ENCODE data around the gene FGF6. TPM values are rescaled to one million over a fixed set of nuclear protein-coding genes. Genes with fewer than 3 reads are reported as not detected.

The FGF6 gene
- total and polyA plus RNA-seq, 2 experiments from 2014 or later, result not detected

DNA sequence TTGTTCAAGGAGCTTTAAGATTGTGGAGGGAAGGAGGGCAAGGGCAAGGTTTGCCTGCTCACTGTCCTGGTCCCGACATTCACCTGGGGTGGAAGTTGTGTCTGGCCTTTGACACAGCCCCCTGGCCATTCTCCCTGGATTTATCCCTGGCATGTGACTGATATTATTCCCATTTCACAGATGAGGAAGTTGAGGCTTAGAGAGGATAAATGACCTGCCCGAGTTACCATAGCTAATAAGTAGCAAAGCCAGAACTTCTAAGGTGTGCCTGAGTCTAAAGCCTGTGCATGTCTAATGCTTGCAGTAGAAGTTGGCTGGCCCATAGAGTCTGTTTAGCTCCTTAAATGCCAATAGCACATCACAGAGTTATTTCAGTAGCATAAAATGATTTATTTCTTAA lies 720 bp upstream of the FGF6 start:
- H3K36me3 Mint-ChIP-seq (ENCODE audit: low read depth), result no peaks in the 10 kb centered on the region; the same call in 2 of the 3 replicates
- H3K36me3 ChIP-seq (ENCODE audit: insufficient read depth), result no peaks in the 10 kb centered on the region; the same call in 1 of the 2 replicates
- no peaks in the 10 kb centered on the region for H3K27me3 ChIP-seq (ENCODE audit: insufficient read depth)
- H3K4me3 ChIP-seq, result no peak overlapping the region
- no peak for ATAC-seq
- peaks cover 42% of the 10 kb centered on the region for H3K4me1 ChIP-seq (ENCODE audit: insufficient read depth)
- no peaks in the 10 kb centered on the region for H3K79me2 ChIP-seq (replicated peaks; ENCODE audit: insufficient read depth)
- peaks cover 21% of the 10 kb centered on the region for H3K27me3 Mint-ChIP-seq (ENCODE audit: insufficient read depth, low read depth, poor library complexity)
- H3K4me1 Mint-ChIP-seq, result peaks cover 62% of the 10 kb centered on the region
- H4K20me1 ChIP-seq (replicated peaks; ENCODE audit: insufficient read depth), result no peaks in the 10 kb centered on the region
- DNase-seq (ENCODE audit: low spot score), result no peak
- H3K9me3 Mint-ChIP-seq, result peaks cover 3% of the 10 kb centered on the region; the same call in 1 of the 3 replicates
- TF ChIP-seq NANOG (IDR thresholded peaks at IDR 0.05; ENCODE audit: borderline replicate concordance) (no peak), STAT1 (IDR thresholded peaks at IDR 0.05; ENCODE audit: unreplicated experiment) (no peak), POLR2AphosphoS5 (IDR thresholded peaks at IDR 0.05; ENCODE audit: low read depth) (no peak), EZH2 (IDR thresholded peaks at IDR 0.05; ENCODE audit: low read depth, unreplicated experiment) (no peak), EZH2phosphoT487 (IDR thresholded peaks at IDR 0.05; ENCODE audit: unreplicated experiment) (no peak), ZNF114 (CRISPR knock-in tag; IDR thresholded peaks at IDR 0.05) (no peak)
- TF ChIP-seq, protein P1, sequence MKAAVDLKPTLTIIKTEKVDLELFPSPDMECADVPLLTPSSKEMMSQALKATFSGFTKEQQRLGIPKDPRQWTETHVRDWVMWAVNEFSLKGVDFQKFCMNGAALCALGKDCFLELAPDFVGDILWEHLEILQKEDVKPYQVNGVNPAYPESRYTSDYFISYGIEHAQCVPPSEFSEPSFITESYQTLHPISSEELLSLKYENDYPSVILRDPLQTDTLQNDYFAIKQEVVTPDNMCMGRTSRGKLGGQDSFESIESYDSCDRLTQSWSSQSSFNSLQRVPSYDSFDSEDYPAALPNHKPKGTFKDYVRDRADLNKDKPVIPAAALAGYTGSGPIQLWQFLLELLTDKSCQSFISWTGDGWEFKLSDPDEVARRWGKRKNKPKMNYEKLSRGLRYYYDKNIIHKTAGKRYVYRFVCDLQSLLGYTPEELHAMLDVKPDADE (IDR thresholded peaks at IDR 0.05), result no peak
- TF ChIP-seq, protein P2, sequence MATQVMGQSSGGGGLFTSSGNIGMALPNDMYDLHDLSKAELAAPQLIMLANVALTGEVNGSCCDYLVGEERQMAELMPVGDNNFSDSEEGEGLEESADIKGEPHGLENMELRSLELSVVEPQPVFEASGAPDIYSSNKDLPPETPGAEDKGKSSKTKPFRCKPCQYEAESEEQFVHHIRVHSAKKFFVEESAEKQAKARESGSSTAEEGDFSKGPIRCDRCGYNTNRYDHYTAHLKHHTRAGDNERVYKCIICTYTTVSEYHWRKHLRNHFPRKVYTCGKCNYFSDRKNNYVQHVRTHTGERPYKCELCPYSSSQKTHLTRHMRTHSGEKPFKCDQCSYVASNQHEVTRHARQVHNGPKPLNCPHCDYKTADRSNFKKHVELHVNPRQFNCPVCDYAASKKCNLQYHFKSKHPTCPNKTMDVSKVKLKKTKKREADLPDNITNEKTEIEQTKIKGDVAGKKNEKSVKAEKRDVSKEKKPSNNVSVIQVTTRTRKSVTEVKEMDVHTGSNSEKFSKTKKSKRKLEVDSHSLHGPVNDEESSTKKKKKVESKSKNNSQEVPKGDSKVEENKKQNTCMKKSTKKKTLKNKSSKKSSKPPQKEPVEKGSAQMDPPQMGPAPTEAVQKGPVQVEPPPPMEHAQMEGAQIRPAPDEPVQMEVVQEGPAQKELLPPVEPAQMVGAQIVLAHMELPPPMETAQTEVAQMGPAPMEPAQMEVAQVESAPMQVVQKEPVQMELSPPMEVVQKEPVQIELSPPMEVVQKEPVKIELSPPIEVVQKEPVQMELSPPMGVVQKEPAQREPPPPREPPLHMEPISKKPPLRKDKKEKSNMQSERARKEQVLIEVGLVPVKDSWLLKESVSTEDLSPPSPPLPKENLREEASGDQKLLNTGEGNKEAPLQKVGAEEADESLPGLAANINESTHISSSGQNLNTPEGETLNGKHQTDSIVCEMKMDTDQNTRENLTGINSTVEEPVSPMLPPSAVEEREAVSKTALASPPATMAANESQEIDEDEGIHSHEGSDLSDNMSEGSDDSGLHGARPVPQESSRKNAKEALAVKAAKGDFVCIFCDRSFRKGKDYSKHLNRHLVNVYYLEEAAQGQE (IDR thresholded peaks at IDR 0.05; ENCODE audit: unreplicated experiment), result no peak
- TF ChIP-seq, protein P3, sequence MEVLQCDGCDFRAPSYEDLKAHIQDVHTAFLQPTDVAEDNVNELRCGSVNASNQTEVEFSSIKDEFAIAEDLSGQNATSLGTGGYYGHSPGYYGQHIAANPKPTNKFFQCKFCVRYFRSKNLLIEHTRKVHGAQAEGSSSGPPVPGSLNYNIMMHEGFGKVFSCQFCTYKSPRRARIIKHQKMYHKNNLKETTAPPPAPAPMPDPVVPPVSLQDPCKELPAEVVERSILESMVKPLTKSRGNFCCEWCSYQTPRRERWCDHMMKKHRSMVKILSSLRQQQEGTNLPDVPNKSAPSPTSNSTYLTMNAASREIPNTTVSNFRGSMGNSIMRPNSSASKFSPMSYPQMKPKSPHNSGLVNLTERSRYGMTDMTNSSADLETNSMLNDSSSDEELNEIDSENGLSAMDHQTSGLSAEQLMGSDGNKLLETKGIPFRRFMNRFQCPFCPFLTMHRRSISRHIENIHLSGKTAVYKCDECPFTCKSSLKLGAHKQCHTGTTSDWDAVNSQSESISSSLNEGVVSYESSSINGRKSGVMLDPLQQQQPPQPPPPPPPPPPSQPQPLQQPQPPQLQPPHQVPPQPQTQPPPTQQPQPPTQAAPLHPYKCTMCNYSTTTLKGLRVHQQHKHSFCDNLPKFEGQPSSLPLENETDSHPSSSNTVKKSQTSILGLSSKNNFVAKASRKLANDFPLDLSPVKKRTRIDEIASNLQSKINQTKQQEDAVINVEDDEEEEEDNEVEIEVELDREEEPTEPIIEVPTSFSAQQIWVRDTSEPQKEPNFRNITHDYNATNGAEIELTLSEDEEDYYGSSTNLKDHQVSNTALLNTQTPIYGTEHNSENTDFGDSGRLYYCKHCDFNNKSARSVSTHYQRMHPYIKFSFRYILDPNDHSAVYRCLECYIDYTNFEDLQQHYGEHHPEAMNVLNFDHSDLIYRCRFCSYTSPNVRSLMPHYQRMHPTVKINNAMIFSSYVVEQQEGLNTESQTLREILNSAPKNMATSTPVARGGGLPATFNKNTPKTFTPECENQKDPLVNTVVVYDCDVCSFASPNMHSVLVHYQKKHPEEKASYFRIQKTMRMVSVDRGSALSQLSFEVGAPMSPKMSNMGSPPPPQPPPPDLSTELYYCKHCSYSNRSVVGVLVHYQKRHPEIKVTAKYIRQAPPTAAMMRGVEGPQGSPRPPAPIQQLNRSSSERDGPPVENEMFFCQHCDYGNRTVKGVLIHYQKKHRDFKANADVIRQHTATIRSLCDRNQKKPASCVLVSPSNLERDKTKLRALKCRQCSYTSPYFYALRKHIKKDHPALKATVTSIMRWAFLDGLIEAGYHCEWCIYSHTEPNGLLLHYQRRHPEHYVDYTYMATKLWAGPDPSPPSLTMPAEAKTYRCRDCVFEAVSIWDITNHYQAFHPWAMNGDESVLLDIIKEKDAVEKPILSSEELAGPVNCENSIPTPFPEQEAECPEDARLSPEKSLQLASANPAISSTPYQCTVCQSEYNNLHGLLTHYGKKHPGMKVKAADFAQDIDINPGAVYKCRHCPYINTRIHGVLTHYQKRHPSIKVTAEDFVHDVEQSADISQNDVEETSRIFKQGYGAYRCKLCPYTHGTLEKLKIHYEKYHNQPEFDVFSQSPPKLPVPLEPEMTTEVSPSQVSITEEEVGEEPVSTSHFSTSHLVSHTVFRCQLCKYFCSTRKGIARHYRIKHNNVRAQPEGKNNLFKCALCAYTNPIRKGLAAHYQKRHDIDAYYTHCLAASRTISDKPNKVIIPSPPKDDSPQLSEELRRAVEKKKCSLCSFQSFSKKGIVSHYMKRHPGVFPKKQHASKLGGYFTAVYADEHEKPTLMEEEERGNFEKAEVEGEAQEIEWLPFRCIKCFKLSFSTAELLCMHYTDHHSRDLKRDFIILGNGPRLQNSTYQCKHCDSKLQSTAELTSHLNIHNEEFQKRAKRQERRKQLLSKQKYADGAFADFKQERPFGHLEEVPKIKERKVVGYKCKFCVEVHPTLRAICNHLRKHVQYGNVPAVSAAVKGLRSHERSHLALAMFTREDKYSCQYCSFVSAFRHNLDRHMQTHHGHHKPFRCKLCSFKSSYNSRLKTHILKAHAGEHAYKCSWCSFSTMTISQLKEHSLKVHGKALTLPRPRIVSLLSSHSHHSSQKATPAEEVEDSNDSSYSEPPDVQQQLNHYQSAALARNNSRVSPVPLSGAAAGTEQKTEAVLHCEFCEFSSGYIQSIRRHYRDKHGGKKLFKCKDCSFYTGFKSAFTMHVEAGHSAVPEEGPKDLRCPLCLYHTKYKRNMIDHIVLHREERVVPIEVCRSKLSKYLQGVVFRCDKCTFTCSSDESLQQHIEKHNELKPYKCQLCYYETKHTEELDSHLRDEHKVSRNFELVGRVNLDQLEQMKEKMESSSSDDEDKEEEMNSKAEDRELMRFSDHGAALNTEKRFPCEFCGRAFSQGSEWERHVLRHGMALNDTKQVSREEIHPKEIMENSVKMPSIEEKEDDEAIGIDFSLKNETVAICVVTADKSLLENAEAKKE (CRISPR knock-in tag; IDR thresholded peaks at IDR 0.05), result no peak
- H3F3A ChIP-seq (replicated peaks; ENCODE audit: low read depth), result peaks cover 9% of the 10 kb centered on the region; the same call in 1 of the 2 replicates
- H3K27ac Mint-ChIP-seq, result no peak overlapping the region
- no peak overlapping the region for H2AFZ ChIP-seq
- no peak overlapping the region for H3K27ac ChIP-seq (ENCODE audit: low read depth)
- 0 out of 2 replicates have a peak, but pooled peaks cover 3% of the 10 kb centered on the region for H3K9me2 ChIP-seq (ENCODE audit: insufficient read depth)
- no peak overlapping the region for H3K4me2 ChIP-seq
- no peak overlapping the region for H3K4me3 Mint-ChIP-seq

Data from GM23338 (cell line).